Activated B cell treated with CpG ODN at 0.5 μM for 24 hours (primary cell): Measurements from ENCODE around the gene CLEC14A. TPM values are rescaled to one million over a fixed set of nuclear protein-coding genes. Genes with fewer than 3 reads are reported as not detected.

ENCODE experiments used
- ATAC-seq: fragments of 200-7000 bp; cut with Tn5 transposase; one replicate; pipeline ENCODE4 v1.10.0; 2021; ENCODE audit warnings: low read depth, mild to moderate bottlenecking, moderate library complexity
- CTCF ChIA-PET: fragments of 350-600 bp; sonication (Branson Sonifier 250); formaldehyde crosslinking; loops from one replicate; lab custom pipeline; 2021; ENCODE audit warnings: antibody characterized with exemption; lab: Charles Lee
- POLR2A ChIA-PET: fragments of 350-600 bp; sonication (Branson Sonifier 250); formaldehyde crosslinking; loops from one replicate; lab custom pipeline; 2021; ENCODE audit warnings: antibody characterized with exemption; lab: Charles Lee
- DNase-seq: peaks from one replicate; pipeline ENCODE4 v3.0.0; 2022
- H3K27ac Mint-ChIP-seq: one replicate; pipeline ENCODE4 v1.8.0; 2020; ENCODE audit warnings: mixed read lengths
- H3K27me3 Mint-ChIP-seq: one replicate; pipeline ENCODE4 v1.8.0; 2021; ENCODE audit warnings: mixed read lengths
- H3K36me3 Mint-ChIP-seq: one replicate; pipeline ENCODE4 v1.8.0; 2021; ENCODE audit warnings: low read depth, mixed read lengths
- H3K4me1 Mint-ChIP-seq: one replicate; pipeline ENCODE4 v1.8.0; 2021; ENCODE audit warnings: mixed read lengths
- H3K4me3 Mint-ChIP-seq: one replicate; pipeline ENCODE4 v1.8.0; 2020; ENCODE audit warnings: mild to moderate bottlenecking, mixed read lengths
- H3K9me3 Mint-ChIP-seq: one replicate; pipeline ENCODE4 v1.8.0; 2020; ENCODE audit warnings: mixed read lengths
- CTCF ChIP-seq: fragments of 200-600 bp; IDR thresholded peaks from one replicate; pipeline ENCODE4 v1.8.0; 2022; ENCODE audit warnings: antibody characterized with exemption, mild to moderate bottlenecking
- intact Hi-C: fragments of 100-400 bp; cut with micrococcal nuclease; formaldehyde crosslinking; loops from one replicate; pipeline ENCODE4 v1.15.1; 2024
- total RNA-seq: library from RNA; stranded (reverse); gene quantifications from 2 replicates; pipeline ENCODE4 v1.2.3, GENCODE V29; 2022

Gene CLEC14A
- total RNA-seq, 1 donor from 2014 or later: not detected

- Mint-ChIP-seq H3K4me1 (no peaks in the 10 kb centered on the region), H3K27ac (no peak overlapping the region), H3K36me3 (no peaks in the 10 kb centered on the region), H3K27me3 (no peaks in the 10 kb centered on the region), H3K4me3 (no peak overlapping the region), H3K9me3 (no peaks in the 10 kb centered on the region)
- intact Hi-C loops: no loop called here
- CTCF ChIA-PET: no interaction called here
- ATAC-seq (no peak), DNase-seq (no peak)
- POLR2A ChIA-PET: no interaction called here
- TF ChIP-seq CTCF: no peak
Observed at GRCh38 chr14:38290601-38291188, 34.8 kb upstream of the CLEC14A start.

DNA sequence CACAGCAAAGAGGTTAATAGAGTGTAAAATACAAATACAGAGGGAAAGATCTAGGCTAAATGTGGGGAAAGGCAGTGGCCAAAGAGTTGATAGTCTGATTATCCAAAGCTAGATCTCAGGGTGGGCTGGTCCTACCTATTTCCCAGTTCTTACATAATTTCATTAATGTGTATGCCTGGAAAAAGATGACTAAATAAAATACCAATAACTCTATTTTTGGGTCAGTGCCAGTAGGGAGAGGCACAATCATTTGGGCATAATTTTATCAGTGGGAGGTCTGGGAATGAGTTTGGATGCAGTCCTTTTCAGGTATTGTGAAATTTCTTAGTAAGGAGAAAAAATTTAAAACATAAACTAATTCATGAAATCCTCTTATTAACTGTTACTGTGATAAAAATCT is 30.6 kb upstream of the CLEC14A start:
- H3K4me1 Mint-ChIP-seq: no peaks in the 10 kb centered on the region
- peaks cover 2% of the 10 kb centered on the region for H3K9me3 Mint-ChIP-seq
- DNase-seq (no peak), ATAC-seq (no peak)
- no peak overlapping the region for H3K4me3 Mint-ChIP-seq
- no peaks in the 10 kb centered on the region for H3K27me3 Mint-ChIP-seq
- ChIA-PET CTCF (no interaction called here), POLR2A (no interaction called here)
- intact Hi-C loops: no loop called here
- H3K36me3 Mint-ChIP-seq: no peaks in the 10 kb centered on the region
- H3K27ac Mint-ChIP-seq: no peak overlapping the region
- no peak for TF ChIP-seq CTCF

DNA sequence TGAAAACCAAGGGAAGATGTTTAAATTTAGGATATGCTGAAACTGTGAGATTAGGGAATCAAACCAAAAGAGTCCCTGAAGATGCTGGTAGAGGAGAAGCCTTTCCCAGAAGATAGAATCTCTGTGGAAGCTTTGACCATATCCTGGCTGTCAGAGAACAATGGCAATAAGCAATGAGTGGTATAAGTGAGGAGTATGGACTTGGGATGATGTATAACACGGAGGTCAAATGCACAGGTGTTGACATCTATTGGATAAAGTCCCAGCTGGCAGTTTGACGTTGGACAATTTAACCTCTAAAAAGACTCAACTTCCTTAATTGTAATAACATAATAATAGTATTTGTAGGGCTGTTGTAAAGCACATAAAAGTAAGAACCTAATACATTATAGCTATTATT is 30.1 kb upstream of the CLEC14A start:
- no peak for DNase-seq
- TF ChIP-seq CTCF: no peak
- CTCF ChIA-PET: no interaction called here

GRCh38 chr14:38282936-38283335 is 27.0 kb upstream of the CLEC14A start:
- intact Hi-C loops: no loop called here
- TF ChIP-seq CTCF: no peak

More for the DNA sequence above, 30.1 kb upstream of the CLEC14A start:
- no peak overlapping the region for H3K4me3 Mint-ChIP-seq
- no peak for ATAC-seq
- intact Hi-C loops: no loop called here
- no peaks in the 10 kb centered on the region for H3K36me3 Mint-ChIP-seq
- no peak overlapping the region for H3K27ac Mint-ChIP-seq
- POLR2A ChIA-PET: no interaction called here
- H3K9me3 Mint-ChIP-seq: peaks cover 2% of the 10 kb centered on the region
- no peaks in the 10 kb centered on the region for H3K4me1 Mint-ChIP-seq
- no peaks in the 10 kb centered on the region for H3K27me3 Mint-ChIP-seq

DNA sequence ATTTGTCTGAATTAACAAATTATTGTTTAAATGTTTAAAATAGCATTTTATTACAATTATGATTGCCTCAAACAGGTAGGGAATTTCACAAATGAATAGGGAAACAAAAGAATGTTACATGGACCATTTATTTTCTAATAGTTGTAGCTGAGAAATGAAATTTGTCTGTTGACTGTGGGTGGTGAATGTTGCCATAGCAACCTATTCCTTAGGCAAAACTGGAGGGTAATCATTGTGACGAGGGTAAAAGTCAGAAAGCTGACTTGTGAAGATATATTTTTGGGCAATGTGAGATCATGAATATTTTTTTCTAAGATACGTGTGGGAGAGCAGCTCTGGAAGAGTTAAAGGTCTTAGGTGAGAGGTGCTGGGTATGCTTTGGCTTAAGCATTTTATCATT is 24.2 kb upstream of the CLEC14A start:
- Mint-ChIP-seq H3K27ac (no peak overlapping the region), H3K9me3 (peaks cover 2% of the 10 kb centered on the region), H3K27me3 (no peaks in the 10 kb centered on the region), H3K4me3 (no peak overlapping the region), H3K36me3 (no peaks in the 10 kb centered on the region), H3K4me1 (no peaks in the 10 kb centered on the region)
- DNase-seq: no peak
- ChIA-PET CTCF (no interaction called here), POLR2A (no interaction called here)
- no peak for TF ChIP-seq CTCF
- ATAC-seq: no peak
- intact Hi-C loops: no loop called here

More at GRCh38 chr14:38282936-38283335, 27.0 kb upstream of the CLEC14A start:
- DNase-seq (no peak), ATAC-seq (no peak)
- Mint-ChIP-seq H3K4me3 (no peak overlapping the region), H3K27ac (no peak overlapping the region), H3K27me3 (no peaks in the 10 kb centered on the region), H3K9me3 (peaks cover 2% of the 10 kb centered on the region), H3K4me1 (no peaks in the 10 kb centered on the region), H3K36me3 (no peaks in the 10 kb centered on the region)
- POLR2A ChIA-PET: no interaction called here
- CTCF ChIA-PET: interaction anchor here (0.6 kb wide), 1 partner anchor 816 kb away, joined by 3 read pairs; no protein-coding TSS in a partner anchor
